Measurements from ENCODE around the gene SHROOM2. TPM values are rescaled to one million over a fixed set of nuclear protein-coding genes. Genes with fewer than 3 reads are reported as not detected.

Gene SHROOM2
- total RNA-seq, 1 experiment from 2014 or later = 5.3 TPM

DNA sequence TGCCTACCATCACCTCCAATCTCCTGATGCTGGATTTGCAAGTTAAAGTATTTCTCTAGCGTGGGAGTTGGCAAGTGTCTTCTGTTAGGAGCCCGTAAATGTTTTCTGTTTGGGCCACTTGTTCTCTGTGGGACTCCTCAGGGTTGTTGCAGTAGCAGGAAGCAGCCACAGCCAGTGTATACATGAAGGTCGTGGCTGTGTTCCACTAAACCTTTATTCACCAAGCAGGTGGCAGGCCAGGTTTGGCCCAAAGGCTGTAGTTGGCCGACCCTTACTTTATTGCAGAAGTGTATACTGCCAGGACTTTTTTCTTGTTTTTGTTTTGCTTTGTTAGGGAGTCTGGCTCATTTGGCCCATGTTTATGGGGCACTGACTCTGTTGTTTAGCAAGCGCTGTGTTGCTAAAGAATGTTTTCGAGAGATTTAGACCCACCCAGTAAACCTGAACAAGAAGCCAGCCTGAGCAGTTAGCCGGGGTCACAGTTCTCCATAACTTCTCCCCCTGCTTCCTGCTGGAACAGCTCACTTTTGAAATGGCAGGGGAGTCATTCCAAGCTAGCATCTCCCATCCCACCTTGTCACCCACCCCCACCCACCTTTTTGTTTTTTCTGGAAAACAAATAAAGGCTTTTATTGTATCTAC, 58.8 kb downstream of the SHROOM2 start:
- ChIA-PET POLR2A (no interaction called here), CTCF (no interaction called here), RAD21 (ENCODE audit: low non-redundant PET in 1 of 2, low total read pairs in 2 of 2, uncharacterized antibody in 2 of 2, unreplicated experiment in 2 of 2) (no interaction called here)
- intact Hi-C loops (cut with micrococcal nuclease) = no loop called here
- Histone ChIP-seq H4K20me1 (ENCODE audit: insufficient read depth) (no peaks in the 10 kb centered on the region), H3K27me3 (ENCODE audit: insufficient read depth, low read length) (no peaks in the 10 kb centered on the region), H3K9ac (ENCODE audit: low read length) (no peak overlapping the region), H3K36me3 (ENCODE audit: control insufficient read depth in 1 of 2, insufficient read depth in 2 of 2, low read length in 2 of 2) (no peaks in the 10 kb centered on the region), H3K27ac (ENCODE audit: low read depth, low read length) (no peak overlapping the region), H3K79me2 (ENCODE audit: insufficient read depth, low read length) (no peaks in the 10 kb centered on the region), H3K4me3 (replicated peaks in 1 of 2; ENCODE audit: low read depth in 1 of 2, low read length in 2 of 2) (no peak overlapping the region), H3K4me2 (ENCODE audit: low read length) (no peak overlapping the region), H3K9me3 (ENCODE audit: control insufficient read depth in 1 of 2, insufficient read depth in 1 of 2, low read depth in 1 of 2, low read length in 2 of 2) (no peaks in the 10 kb centered on the region), H3K9me2 (ENCODE audit: insufficient read depth) (no peaks in the 10 kb centered on the region), H3K4me1 (ENCODE audit: control insufficient read depth in 1 of 2, insufficient read depth in 2 of 2, low read length in 2 of 2) (peaks cover 10 to 21% of the 10 kb centered on the region in 2 experiments; a peak in 3 of 4 replicates), H2AFZ (ENCODE audit: low read depth, low read length, poor library complexity, severe bottlenecking) (no peak overlapping the region)
- DNase-seq (ENCODE audit: low read depth, low spot score) (no peak), ATAC-seq (no peak)
- TF ChIP-seq SRF (IDR thresholded peaks at IDR 0.05; ENCODE audit: low read depth) (no peak), EZH2 (IDR thresholded peaks at IDR 0.05) (no peak), SP1 (IDR thresholded peaks at IDR 0.05; ENCODE audit: low read depth) (no peak), EGR1 (IDR thresholded peaks at IDR 0.05; ENCODE audit: low read depth) (no peak)
- BruUV-seq (replicated peaks) = no TSS peak

DNA sequence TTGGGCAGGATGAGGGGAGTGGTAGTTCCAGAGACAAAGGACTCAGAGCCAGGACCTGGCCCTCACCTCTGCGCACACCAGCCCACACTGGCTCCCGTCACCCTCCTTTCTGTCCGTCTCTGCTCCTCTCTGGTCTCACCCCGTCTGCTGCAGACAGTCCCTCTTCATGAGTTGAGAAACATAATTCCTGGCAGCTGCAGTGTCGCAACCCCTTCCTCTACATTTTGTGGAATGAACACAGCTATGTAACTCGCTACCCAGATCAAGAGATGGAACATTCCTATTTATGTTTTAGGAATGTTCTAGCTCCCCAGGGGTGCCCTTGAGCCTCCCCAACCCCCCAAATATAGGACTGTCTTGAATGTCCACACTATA, 59.3 kb downstream of the SHROOM2 start:
- RAD21 ChIA-PET (ENCODE audit: low non-redundant PET in 1 of 2, low total read pairs in 2 of 2, uncharacterized antibody in 2 of 2, unreplicated experiment in 2 of 2) = no interaction called here
- POLR2A ChIA-PET = no interaction called here
- Histone ChIP-seq H3K4me3 (replicated peaks in 1 of 2; ENCODE audit: low read depth in 1 of 2, low read length in 2 of 2) (no peak overlapping the region), H3K4me2 (ENCODE audit: low read length) (no peak overlapping the region), H3K9me3 (ENCODE audit: control insufficient read depth in 1 of 2, insufficient read depth in 1 of 2, low read depth in 1 of 2, low read length in 2 of 2) (no peaks in the 10 kb centered on the region), H3K79me2 (ENCODE audit: insufficient read depth, low read length) (no peaks in the 10 kb centered on the region), H3K36me3 (ENCODE audit: control insufficient read depth in 1 of 2, insufficient read depth in 2 of 2, low read length in 2 of 2) (no peaks in the 10 kb centered on the region), H3K9ac (ENCODE audit: low read length) (no peak overlapping the region), H3K4me1 (ENCODE audit: control insufficient read depth in 1 of 2, insufficient read depth in 2 of 2, low read length in 2 of 2) (peaks cover 10 to 21% of the 10 kb centered on the region in 2 experiments; a peak in 3 of 4 replicates), H3K27me3 (ENCODE audit: insufficient read depth, low read length) (no peaks in the 10 kb centered on the region), H3K9me2 (ENCODE audit: insufficient read depth) (no peaks in the 10 kb centered on the region), H3K27ac (ENCODE audit: low read depth, low read length) (no peak overlapping the region), H4K20me1 (ENCODE audit: insufficient read depth) (no peaks in the 10 kb centered on the region), H2AFZ (ENCODE audit: low read depth, low read length, poor library complexity, severe bottlenecking) (no peak overlapping the region)
- CTCF ChIA-PET = no interaction called here
- TF ChIP-seq MAX (IDR thresholded peaks at IDR 0.05) = no peak
- no peak for TF ChIP-seq EZH2 (IDR thresholded peaks at IDR 0.05)
- TF ChIP-seq YY1 (IDR thresholded peaks at IDR 0.05; ENCODE audit: extremely low read depth, insufficient replicate concordance, low read depth, low read length) = no peak
- TF ChIP-seq JUND (IDR thresholded peaks at IDR 0.05) = no peak
- TF ChIP-seq EGR1 (IDR thresholded peaks at IDR 0.05; ENCODE audit: low read depth) = no peak
- no peak for TF ChIP-seq SP1 (IDR thresholded peaks at IDR 0.05; ENCODE audit: low read depth)
- TF ChIP-seq SIN3A (IDR thresholded peaks at IDR 0.05; ENCODE audit: low read depth) = no peak
- TF ChIP-seq POLR2AphosphoS5 (IDR thresholded peaks at IDR 0.05; ENCODE audit: low read depth, low read length) = no peak
- no peak for TF ChIP-seq ZFX (IDR thresholded peaks at IDR 0.05)
- no peak for TF ChIP-seq FOSL1 (IDR thresholded peaks at IDR 0.05; ENCODE audit: low read depth)
- no peak for TF ChIP-seq CEBPB (IDR thresholded peaks at IDR 0.05; ENCODE audit: low read depth)
- TF ChIP-seq RAD21 (IDR thresholded peaks at IDR 0.05; ENCODE audit: low read depth) = no peak
- TF ChIP-seq ELF1 (IDR thresholded peaks at IDR 0.05; ENCODE audit: borderline replicate concordance, low read depth) = no peak
- TF ChIP-seq ATF3 (IDR thresholded peaks at IDR 0.05) = no peak
- no peak for ATAC-seq
- intact Hi-C loops (cut with micrococcal nuclease) = no loop called here
- BruUV-seq (replicated peaks) = no TSS peak
- no peak for DNase-seq (ENCODE audit: low read depth, low spot score)

Measured in HCT116 (cell line).